ENCODE data around the gene RAPGEF1.

DNA sequence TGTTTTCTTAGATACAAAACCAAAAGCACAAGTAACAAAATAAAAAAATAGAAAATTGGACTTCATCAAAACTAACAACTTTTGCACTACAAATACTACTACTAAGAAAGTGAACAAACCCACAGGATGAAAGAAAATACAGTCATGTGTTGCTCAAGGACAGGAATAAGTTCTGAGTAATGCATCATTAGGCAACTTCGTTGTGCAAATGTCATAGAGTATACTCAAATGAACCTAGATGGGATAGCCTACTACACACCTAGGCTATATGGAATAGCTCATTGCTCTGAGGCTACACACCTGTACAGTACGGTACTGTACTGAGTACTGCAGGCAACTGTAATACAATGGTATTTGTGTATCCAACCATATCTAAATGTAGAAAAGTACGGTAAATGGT is 88.3 kb downstream of the RAPGEF1 start:
- TF ChIP-seq POLR2AphosphoS5 (IDR thresholded peaks at IDR 0.05) = no peak
- TF ChIP-seq CTCF (IDR thresholded peaks at IDR 0.05) = no peak
- no peak for TF ChIP-seq POLR2A (IDR thresholded peaks at IDR 0.05)
